Measurements from ENCODE around the gene PPM1B. TPM values are rescaled to one million over a fixed set of nuclear protein-coding genes. Genes with fewer than 3 reads are reported as not detected.

The PPM1B gene
- total and polyA plus RNA-seq, 2 of the 4 experiments (the other 2 are of a cell fraction), result 13.4 to 14.7 TPM

DNA sequence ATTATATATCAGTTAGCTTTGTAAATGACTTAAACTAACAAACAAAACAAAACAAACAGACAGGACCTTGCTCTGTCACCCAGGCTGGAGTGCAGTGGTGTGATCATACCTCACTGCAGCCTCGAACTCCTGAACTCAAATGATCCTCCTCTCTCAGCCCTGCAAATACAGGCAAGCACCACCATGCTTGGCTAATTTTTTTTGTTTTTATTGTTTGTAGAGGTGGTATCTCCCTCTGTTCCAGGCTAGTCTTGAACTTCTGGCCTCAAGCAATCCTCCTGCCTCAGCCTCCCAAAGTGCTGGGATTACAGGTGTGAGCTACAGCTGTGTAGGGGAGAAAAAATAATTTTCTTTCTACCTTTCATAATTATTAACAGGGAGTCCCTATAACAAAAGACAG lies 33.8 kb upstream of the PPM1B start:
- H3K56ac ChIP-seq (ENCODE audit: extremely low read depth, insufficient read depth, low read length), result 0 out of 2 replicates have a peak overlapping the region, but pooled peaks have one; percentile 16
- H2BK120ac ChIP-seq (ENCODE audit: low read depth, low read length), result peak overlapping the region; percentile 90
- H3K14ac ChIP-seq (replicated peaks; ENCODE audit: low read depth, low read length), result 0 out of 2 replicates have a peak overlapping the region, but pooled peaks have one; percentile 27
- peak overlapping the region; percentile 97 for H2BK5ac ChIP-seq (ENCODE audit: low read depth, low read length, poor library complexity, severe bottlenecking)
- no CpG with 5 or more reads among the region's 1 CpG for WGBS, 2 experiments (ENCODE audit: extremely low coverage in 2 of 2, insufficient read length in 1 of 2)
- H2AK9ac ChIP-seq (replicated peaks; ENCODE audit: low read depth, low read length, poor library complexity), result no peak overlapping the region
- H3K4me3 ChIP-seq (ENCODE audit: insufficient read depth, low read depth, low read length), result no peak overlapping the region
- no peak overlapping the region for H3K23ac ChIP-seq (ENCODE audit: low read depth, low read length)
- peak overlapping the region; percentile 88 for H3K4ac ChIP-seq (ENCODE audit: low read depth, low read length)
- H3K9ac ChIP-seq (ENCODE audit: low read depth, low read length), result peak overlapping the region; percentile 32; the same call in 1 of the 2 replicates
- ChIA-PET CTCF (no interaction called here), POLR2A (ENCODE audit: unreplicated experiment) (no interaction called here)
- BruUV-seq (replicated peaks), result no TSS peak
- H4K8ac ChIP-seq (ENCODE audit: low read depth in 2 of 2, low read length in 2 of 2), result peak overlapping the region in 1 of 2 experiments; percentile 97; a peak in 3 of 4 replicates
- H2BK15ac ChIP-seq (ENCODE audit: low read depth, low read length), result peak overlapping the region; percentile 63; the same call in 1 of the 3 replicates
- in situ Hi-C loops (cut with MboI; ENCODE audit: low sequenced_read_pairs) (no loop called here), intact Hi-C loops (cut with micrococcal nuclease) (no loop called here), dilution Hi-C loops (cut with HindIII; ENCODE audit: low sequenced_read_pairs, unreplicated experiment) (no loop called here)
- H3K9me3 ChIP-seq (ENCODE audit: control insufficient read depth, insufficient read depth, low read length), result no peaks in the 10 kb centered on the region
- H2AFZ ChIP-seq (replicated peaks; ENCODE audit: low read length, poor library complexity), result no peak overlapping the region
- H3K79me1 ChIP-seq (ENCODE audit: low read depth in 1 of 2, low read length in 2 of 2), result no peaks in the 10 kb centered on the region
- H3K4me2 ChIP-seq (ENCODE audit: low read depth, low read length), result no peak overlapping the region
- peak overlapping the region; percentile 44; the same call in 1 of the 2 replicates for H2AK5ac ChIP-seq (ENCODE audit: low read depth, low read length)
- peak overlapping the region; percentile 92 for H4K5ac ChIP-seq (ENCODE audit: low read depth, low read length)
- H3K27me3 ChIP-seq (ENCODE audit: control insufficient read depth, insufficient read depth, low read length), result no peaks in the 10 kb centered on the region
- TF ChIP-seq, protein P1, sequence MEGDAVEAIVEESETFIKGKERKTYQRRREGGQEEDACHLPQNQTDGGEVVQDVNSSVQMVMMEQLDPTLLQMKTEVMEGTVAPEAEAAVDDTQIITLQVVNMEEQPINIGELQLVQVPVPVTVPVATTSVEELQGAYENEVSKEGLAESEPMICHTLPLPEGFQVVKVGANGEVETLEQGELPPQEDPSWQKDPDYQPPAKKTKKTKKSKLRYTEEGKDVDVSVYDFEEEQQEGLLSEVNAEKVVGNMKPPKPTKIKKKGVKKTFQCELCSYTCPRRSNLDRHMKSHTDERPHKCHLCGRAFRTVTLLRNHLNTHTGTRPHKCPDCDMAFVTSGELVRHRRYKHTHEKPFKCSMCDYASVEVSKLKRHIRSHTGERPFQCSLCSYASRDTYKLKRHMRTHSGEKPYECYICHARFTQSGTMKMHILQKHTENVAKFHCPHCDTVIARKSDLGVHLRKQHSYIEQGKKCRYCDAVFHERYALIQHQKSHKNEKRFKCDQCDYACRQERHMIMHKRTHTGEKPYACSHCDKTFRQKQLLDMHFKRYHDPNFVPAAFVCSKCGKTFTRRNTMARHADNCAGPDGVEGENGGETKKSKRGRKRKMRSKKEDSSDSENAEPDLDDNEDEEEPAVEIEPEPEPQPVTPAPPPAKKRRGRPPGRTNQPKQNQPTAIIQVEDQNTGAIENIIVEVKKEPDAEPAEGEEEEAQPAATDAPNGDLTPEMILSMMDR (conservative IDR thresholded peaks at IDR 0.05; ENCODE audit: low read depth, low read length), result no peak
- TF ChIP-seq RAD21 (IDR thresholded peaks at IDR 0.05; ENCODE audit: low read length) (no peak), BHLHE40 (IDR thresholded peaks at IDR 0.05; ENCODE audit: low read depth, low read length) (no peak), SMC3 (IDR thresholded peaks at IDR 0.05; ENCODE audit: low read depth, low read length) (no peak), NFE2L2 (IDR thresholded peaks at IDR 0.05; ENCODE audit: low read depth, low read length) (no peak), POLR2A (IDR thresholded peaks at IDR 0.05; ENCODE audit: low read depth, low read length) (no peak), MAFK (IDR thresholded peaks at IDR 0.05; ENCODE audit: low read depth, low read length) (no peak), CEBPB (IDR thresholded peaks at IDR 0.05; ENCODE audit: low read depth, low read length) (no peak), MAZ (IDR thresholded peaks at IDR 0.05; ENCODE audit: borderline replicate concordance, low read depth, low read length) (no peak), CHD1 (IDR thresholded peaks at IDR 0.05; ENCODE audit: low read depth, low read length) (no peak), FOS (IDR thresholded peaks at IDR 0.05; ENCODE audit: low read depth, low read length) (no peak), RCOR1 (IDR thresholded peaks at IDR 0.05; ENCODE audit: insufficient replicate concordance, low read length) (no peak), MXI1 (IDR thresholded peaks at IDR 0.05; ENCODE audit: borderline replicate concordance, low read depth, low read length) (no peak), RFX5 (IDR thresholded peaks at IDR 0.05; ENCODE audit: low read depth, low read length) (no peak)
- TF ChIP-seq, protein P2, sequence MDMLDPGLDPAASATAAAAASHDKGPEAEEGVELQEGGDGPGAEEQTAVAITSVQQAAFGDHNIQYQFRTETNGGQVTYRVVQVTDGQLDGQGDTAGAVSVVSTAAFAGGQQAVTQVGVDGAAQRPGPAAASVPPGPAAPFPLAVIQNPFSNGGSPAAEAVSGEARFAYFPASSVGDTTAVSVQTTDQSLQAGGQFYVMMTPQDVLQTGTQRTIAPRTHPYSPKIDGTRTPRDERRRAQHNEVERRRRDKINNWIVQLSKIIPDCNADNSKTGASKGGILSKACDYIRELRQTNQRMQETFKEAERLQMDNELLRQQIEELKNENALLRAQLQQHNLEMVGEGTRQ (IDR thresholded peaks at IDR 0.05; ENCODE audit: low read depth, low read length), result no peak
- TF ChIP-seq, protein P3, sequence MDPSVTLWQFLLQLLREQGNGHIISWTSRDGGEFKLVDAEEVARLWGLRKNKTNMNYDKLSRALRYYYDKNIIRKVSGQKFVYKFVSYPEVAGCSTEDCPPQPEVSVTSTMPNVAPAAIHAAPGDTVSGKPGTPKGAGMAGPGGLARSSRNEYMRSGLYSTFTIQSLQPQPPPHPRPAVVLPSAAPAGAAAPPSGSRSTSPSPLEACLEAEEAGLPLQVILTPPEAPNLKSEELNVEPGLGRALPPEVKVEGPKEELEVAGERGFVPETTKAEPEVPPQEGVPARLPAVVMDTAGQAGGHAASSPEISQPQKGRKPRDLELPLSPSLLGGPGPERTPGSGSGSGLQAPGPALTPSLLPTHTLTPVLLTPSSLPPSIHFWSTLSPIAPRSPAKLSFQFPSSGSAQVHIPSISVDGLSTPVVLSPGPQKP (IDR thresholded peaks at IDR 0.05; ENCODE audit: borderline replicate concordance, low read depth, low read length), result no peak
- H4K91ac ChIP-seq (ENCODE audit: insufficient read depth, low read depth, low read length), result peak overlapping the region; percentile 85
- H3K27ac ChIP-seq (ENCODE audit: insufficient read depth, low read length), result peak overlapping the region; percentile 82; the same call in 1 of the 2 replicates
- no peaks in the 10 kb centered on the region for H3K36me3 ChIP-seq (ENCODE audit: control insufficient read depth, insufficient read depth, low read length)
- no peaks in the 10 kb centered on the region for H4K20me1 ChIP-seq (ENCODE audit: insufficient read depth, low read length)
- ATAC-seq (ENCODE audit: low read depth) (no peak), DNase-seq (no peak)
- peak overlapping the region; percentile 95 for H3K18ac ChIP-seq (ENCODE audit: low read depth, low read length)
- H3K9me1 ChIP-seq (ENCODE audit: insufficient read depth, low read length), result peaks cover 3% of the 10 kb centered on the region
- H3K4me1 ChIP-seq (ENCODE audit: control insufficient read depth, insufficient read depth, low read length), result peaks cover 8% of the 10 kb centered on the region
- H2BK20ac ChIP-seq (ENCODE audit: low read depth, low read length), result peak overlapping the region; percentile 87

Data from IMR-90 (cell line).